NB4 (cell line): ENCODE results near the gene KCTD16.

Source experiments
- DNase-seq: peaks from one replicate; pipeline ENCODE4 v3.0.0; 2010; ENCODE audit warnings: low read depth
- H3K4me3 ChIP-seq: one replicate; pipeline ENCODE4 v1.5.1; 2011; ENCODE audit warnings: mild to moderate bottlenecking, low read depth, low read length, moderate library complexity
- CTCF ChIP-seq: IDR thresholded peaks from one replicate; pipeline ENCODE4 v1.5.1; 2012; ENCODE audit warnings: low read depth, low read length
- MAX ChIP-seq: IDR thresholded peaks from 2 replicates; pipeline ENCODE4 v1.6.1; 2011; ENCODE audit warnings: low read depth, low read length
- MYC ChIP-seq: IDR thresholded peaks from 2 replicates; pipeline ENCODE4 v1.6.1; 2011; ENCODE audit warnings: low read depth, low read length
- POLR2A ChIP-seq: IDR thresholded peaks from 2 replicates; pipeline ENCODE4 v1.6.1; 2011; ENCODE audit warnings: mild to moderate bottlenecking; ENCODE audit not compliant: insufficient read length; ENCODE audit errors: extremely low read depth

Gene KCTD16

GRCh38 chr5:144232285-144232684 is 61.6 kb downstream of the KCTD16 start:
- TF ChIP-seq MYC (no peak), MAX (no peak), CTCF (no peak), POLR2A (no peak)
- no peak for DNase-seq
- H3K4me3 ChIP-seq, result no peak overlapping the region

- TF ChIP-seq MAX, result no peak
- TF ChIP-seq MYC, result no peak
- no peak for TF ChIP-seq POLR2A
- no peak for TF ChIP-seq CTCF
- DNase-seq, result no peak
- H3K4me3 ChIP-seq, result no peak overlapping the region
These were observed 65.8 kb downstream of the KCTD16 start for GRCh38 chr5:144236499-144236898.

GRCh38 chr5:144237851-144238250 is 67.2 kb downstream of the KCTD16 start:
- no peak for TF ChIP-seq MAX
- TF ChIP-seq MYC, result no peak
- no peak for TF ChIP-seq POLR2A
- no peak for TF ChIP-seq CTCF
- DNase-seq, result no peak
- H3K4me3 ChIP-seq, result no peak overlapping the region

- TF ChIP-seq MAX (no peak), CTCF (no peak), POLR2A (no peak), MYC (no peak)
- H3K4me3 ChIP-seq, result no peak overlapping the region
- no peak for DNase-seq
These were observed 76.5 kb downstream of the KCTD16 start for GRCh38 chr5:144247131-144247530.

GRCh38 chr5:144248015-144248414 is 77.3 kb downstream of the KCTD16 start:
- DNase-seq, result no peak
- no peak for TF ChIP-seq MYC
- no peak for TF ChIP-seq CTCF
- TF ChIP-seq MAX, result no peak
- no peak for TF ChIP-seq POLR2A

More at GRCh38 chr5:144248015-144248414, 77.3 kb downstream of the KCTD16 start:
- H3K4me3 ChIP-seq, result no peak overlapping the region
